Fibroblast of villous mesenchyme (primary cell): ENCODE results near the gene PSG6. TPM values are rescaled to one million over a fixed set of nuclear protein-coding genes. Genes with fewer than 3 reads are reported as not detected.
"Not testable (repeated sequence)": the region's sequence is repeated elsewhere in the genome, so short reads cannot be mapped to it uniquely, and the experiment has no call there.

Experiments used
- DNase-seq: peaks from one replicate; pipeline ENCODE4 v3.0.0-alpha.2; 2010; ENCODE audit warnings: low read depth
- H3K4me3 ChIP-seq: 2 replicates; pipeline ENCODE4 v1.5.1; 2011; ENCODE audit warnings: low read depth, mild to moderate bottlenecking, low read length
- total RNA-seq: library from RNA; depleted of rRNA; stranded (reverse); fragments of >200 nt; gene quantifications from 2 replicates; pipeline ENCODE4 v1.2.3, GENCODE V29; 2012
- TF ChIP-seq, protein P1 (sequence below): IDR thresholded peaks from 2 replicates; pipeline ENCODE4 v1.5.1; 2012; ENCODE audit warnings: low read depth, mild to moderate bottlenecking, low read length; ENCODE audit not compliant: insufficient read depth

PSG6 gene
- total RNA-seq: 0.32 and 4.3 TPM in 2 replicates

DNA sequence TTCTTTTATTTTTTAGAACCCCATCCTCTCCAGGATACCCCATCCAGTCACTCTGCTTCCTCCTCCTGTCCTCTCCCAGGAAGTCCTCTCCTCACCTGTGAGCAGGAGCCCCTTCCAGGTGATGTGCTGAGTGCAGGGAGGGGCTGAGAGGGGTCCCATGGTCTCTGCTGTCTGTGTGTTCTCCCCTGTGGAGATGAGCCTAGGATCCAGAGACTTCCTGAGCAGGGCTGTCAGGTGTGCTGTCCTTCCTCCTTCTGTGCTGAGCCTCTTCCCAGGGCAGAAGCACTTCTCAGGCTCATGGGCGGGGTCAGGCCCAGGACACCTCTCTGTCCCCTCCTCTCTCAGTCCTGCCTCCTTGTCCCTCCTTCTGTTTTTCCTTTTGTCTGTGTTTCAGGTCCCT is at the start of gene PSG6:
PSG6 (minus strand) TSS at position 261 of the 400 bp plus-strand sequence; CDS start at position 159, 102 bp downstream.
- not testable (repeated sequence) for DNase-seq, H3K4me3 ChIP-seq

DNA sequence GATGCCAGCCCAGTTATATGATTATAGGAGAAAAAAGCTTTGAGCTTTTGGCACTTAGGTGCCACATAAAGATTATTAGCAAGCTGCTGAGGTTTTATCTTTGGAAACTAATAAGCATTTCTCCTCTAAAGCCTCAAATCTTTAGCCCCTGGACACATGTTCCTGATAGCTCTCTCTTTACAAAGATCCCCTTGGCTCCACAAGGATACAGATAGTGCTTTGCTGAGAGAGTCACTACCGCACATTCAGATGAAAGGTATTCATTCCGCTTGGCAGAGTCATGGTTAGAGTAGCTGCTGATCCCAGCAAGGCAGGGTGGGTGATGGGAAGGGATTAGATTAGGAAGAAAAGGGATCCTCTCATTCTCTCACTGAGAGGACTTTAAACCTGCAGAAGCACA is 47.5 kb upstream of the PSG6 start:
- TF ChIP-seq, protein P1, sequence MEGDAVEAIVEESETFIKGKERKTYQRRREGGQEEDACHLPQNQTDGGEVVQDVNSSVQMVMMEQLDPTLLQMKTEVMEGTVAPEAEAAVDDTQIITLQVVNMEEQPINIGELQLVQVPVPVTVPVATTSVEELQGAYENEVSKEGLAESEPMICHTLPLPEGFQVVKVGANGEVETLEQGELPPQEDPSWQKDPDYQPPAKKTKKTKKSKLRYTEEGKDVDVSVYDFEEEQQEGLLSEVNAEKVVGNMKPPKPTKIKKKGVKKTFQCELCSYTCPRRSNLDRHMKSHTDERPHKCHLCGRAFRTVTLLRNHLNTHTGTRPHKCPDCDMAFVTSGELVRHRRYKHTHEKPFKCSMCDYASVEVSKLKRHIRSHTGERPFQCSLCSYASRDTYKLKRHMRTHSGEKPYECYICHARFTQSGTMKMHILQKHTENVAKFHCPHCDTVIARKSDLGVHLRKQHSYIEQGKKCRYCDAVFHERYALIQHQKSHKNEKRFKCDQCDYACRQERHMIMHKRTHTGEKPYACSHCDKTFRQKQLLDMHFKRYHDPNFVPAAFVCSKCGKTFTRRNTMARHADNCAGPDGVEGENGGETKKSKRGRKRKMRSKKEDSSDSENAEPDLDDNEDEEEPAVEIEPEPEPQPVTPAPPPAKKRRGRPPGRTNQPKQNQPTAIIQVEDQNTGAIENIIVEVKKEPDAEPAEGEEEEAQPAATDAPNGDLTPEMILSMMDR: no peak
- DNase-seq: peak; percentile 30

DNA sequence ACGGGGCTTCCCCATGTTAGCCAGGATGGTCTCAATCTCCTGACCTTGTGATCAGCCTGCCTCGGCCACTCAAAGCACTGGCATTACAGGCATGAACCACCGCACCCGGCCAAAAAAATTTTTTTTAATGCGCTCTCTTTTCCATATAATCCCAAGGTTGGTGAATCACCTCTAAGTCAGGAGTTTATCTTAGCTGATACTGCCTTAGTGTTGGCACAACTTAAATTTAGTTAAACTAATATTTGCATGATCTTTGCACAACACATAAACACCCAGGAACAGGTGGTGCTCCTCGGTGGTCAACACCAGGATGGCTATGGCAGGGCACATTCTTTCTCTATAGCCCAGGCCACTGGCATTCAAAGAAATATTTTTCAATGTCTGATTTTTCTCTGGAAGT is 43.4 kb upstream of the PSG6 start:
- peak; percentile 18 for DNase-seq
- no peak overlapping the region for H3K4me3 ChIP-seq

More for the DNA sequence above, 47.5 kb upstream of the PSG6 start:
- no peak overlapping the region for H3K4me3 ChIP-seq

DNA sequence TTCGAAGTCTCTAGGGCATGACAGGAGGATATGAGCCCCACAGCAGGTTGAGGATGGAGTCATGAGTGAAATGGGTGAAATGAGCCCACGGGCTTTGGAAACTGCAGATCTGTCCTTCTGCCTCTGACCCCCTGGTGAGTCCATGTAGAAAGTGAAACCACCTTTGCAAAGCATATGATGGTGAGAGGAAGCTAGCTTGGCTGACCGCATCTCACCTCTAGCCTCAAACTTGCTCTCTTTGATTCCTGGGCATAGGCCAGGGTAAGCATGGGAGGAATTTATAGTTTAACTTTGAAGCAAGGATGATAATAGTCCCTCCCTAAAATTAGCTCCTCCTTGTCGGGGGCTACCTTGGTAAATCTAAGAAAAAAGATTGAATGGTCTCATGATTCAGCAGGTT is 34.4 kb upstream of the PSG6 start:
- DNase-seq: peak; percentile 23

More for the DNA sequence above, 43.4 kb upstream of the PSG6 start:
- TF ChIP-seq, protein P1: no peak

DNA sequence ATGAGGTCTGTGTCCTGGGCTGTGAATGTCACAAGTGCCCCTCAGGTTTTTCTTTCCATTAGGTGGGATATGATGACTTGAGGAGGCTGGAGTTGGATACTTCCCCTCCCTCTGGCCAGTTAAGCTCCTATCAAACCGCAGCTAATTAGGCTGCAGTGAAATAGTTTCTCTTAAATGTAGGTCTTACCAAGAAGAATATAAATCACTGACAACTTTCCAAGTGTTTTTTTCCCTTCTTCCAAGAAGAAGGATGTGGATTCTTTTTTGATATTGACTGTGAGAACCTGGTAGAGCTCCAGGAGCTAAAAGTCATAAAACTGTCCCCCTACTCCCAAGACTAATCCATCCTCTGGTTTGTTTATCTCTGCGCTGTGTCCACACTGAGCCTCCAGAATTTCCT is 33.8 kb upstream of the PSG6 start:
- not testable (repeated sequence) for H3K4me3 ChIP-seq
- DNase-seq: peak; percentile 82

More for the DNA sequence above, 34.4 kb upstream of the PSG6 start:
- H3K4me3 ChIP-seq: not testable (repeated sequence)

DNA sequence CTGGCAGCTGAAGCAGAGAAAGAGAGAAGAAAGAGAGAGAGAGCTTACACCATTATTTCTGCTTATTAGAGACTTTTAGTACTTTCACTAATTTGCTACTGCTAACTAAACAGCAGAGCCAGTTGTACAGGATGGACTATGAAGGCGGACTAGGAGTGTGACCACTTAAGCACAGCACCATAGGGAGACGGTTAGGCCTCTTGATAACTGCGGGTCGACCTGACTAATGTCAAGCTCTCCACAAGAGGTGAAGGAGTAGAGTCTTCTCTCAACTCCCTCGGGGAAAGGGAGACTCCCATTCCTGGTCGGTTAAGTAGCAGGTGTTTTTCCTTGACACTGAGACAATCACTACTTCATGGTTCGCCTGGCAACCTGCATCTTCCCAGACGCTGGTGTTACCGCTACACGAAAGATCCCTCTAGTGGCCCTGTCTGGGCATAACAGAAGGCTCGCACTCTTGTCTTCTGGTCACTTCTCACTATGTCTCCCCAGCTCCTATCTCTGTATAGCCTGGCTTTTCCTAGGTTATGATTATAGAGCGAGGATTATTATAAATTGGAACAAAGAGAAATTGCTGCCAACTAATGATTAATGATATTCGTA is 24.6 kb upstream of the PSG6 start:
- DNase-seq: peak; percentile 27
- no peak overlapping the region for H3K4me3 ChIP-seq
- TF ChIP-seq, protein P1: peak; percentile 63

DNA sequence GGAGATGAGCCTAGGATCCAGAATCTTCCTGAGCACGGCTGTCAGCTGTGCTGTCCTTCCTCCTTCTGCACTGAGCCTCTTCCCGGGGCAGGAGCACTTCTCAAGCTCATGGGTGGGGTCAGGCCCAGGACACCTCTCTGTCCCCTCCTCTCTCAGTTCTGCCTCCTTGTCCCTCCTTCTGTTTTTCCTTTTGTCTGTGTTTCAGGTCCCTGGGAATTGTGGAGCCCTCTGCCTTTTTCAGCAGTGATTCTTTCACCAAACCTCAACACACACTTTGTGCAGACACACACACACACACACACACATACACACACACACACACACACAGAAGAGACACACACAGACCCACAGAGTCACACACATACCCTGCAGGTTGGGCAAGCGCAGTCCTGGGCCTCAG is 19.4 kb upstream of the PSG6 start, which contains the start of gene PSG7:
PSG7 (minus strand) TSS at position 101 of the 400 bp plus-strand sequence. CDS start 131 bp downstream, outside the sequence.
- H3K4me3 ChIP-seq, DNase-seq: not testable (repeated sequence)

DNA sequence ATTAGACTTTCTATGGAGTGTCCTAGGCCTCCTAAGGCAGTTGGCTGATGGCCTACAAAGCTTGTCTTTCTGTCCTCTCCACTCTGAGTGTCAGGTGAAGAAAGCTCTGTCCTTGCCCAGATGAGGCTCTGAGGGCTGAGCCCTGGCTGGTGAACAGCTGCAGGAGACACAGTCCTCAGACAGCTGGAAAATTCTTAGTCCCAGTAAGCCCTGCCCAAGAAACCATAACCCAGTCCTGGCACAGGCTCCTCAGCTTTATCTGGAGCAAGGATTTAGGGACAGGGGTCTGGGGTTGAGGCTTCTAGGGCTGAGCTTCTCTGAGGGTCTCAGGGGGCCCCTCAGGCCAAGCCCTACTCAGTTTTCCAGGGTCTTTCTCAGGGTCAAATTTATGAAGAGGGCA is 17.0 kb upstream of the PSG6 start:
- H3K4me3 ChIP-seq, DNase-seq: not testable (repeated sequence)

DNA sequence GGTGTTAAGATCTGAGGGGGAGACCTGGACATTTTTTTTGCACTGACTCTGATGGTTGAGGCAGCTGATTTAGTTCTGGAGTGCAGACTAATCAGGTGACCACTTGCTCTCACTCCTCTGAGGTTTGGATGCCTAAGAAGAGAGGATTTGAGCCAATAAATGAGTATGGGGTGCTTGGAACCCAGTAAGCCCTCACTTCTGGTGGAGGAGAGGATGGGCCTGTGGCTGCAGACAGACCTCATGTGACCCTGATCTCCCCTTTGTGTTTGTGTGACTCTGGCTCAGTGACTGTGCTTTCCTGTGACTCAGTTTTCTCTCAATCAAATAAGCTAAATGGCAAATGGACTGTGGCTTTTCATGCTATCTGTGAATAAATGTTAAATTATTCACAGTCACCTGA is 16.5 kb upstream of the PSG6 start:
- DNase-seq, H3K4me3 ChIP-seq: not testable (repeated sequence)

DNA sequence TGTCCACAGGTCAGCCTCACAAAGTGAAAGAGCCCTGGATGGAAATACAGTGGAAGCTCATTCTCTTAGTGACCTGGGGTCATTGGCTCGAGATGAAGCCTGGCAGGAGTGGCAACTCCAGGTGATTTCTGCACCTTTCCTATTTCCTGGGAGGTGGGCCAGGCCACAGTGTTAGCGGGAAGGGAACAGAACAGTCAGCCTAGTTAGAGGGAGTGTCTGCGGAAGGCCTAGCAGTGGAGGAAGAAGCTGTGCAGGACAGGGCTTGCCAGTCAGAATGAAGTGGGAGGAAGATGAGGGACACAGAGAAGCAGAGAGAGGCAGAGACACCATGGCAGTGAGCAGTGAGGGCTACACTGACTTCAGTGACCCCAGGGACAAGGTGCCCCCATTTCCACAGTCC is 15.7 kb upstream of the PSG6 start:
- H3K4me3 ChIP-seq, DNase-seq: not testable (repeated sequence)

DNA sequence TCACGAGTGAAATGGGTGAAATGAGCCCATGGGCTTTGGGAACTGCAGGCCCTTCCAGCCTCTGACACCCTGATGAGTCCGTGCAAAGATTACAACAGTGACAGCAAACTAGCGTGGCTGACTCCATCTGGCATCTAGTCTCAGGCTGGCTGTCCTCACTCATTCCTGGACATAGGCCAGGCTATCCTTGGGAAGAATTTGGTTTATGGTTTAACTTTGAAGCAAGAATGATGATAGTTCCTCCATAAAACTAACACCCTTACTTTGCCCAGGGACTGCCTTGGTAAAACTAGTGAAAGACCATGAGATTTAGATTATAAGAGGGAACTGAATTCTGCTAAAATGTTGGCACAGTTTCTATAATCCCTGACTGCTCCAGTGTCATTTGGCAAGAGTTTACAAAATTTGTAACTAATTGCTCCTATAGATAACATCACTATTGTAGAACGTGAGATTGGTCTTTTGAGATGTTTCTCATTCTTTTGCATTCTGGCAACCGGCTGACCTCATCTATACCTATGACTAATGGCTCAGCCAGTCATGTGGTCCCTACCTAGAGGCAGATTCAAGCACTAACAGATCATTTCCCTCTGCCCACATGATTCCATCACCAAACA is 14.9 kb upstream of the PSG6 start:
- DNase-seq: peak; percentile 87
- not testable (repeated sequence) for H3K4me3 ChIP-seq
